Gastrocnemius medialis (tissue), 4 donors: ENCODE results near the gene GRID1.
"Not testable (repeated sequence)": the region's sequence is repeated elsewhere in the genome, so short reads cannot be mapped to it uniquely, and the experiment has no call there.

Experiments used
- POLR2A ChIP-seq, 2 donors: fragments of 450-650 bp; IDR thresholded peaks; one replicate each; pipeline ENCODE4 v1.6.1; 2017; ENCODE audit warnings: antibody characterized with exemption in 2 of 2, mild to moderate bottlenecking in 2 of 2, moderate library complexity in 2 of 2
- TF ChIP-seq, protein P1 (sequence below), 5 experiments: fragments of 450-650 bp in 3 of 5; fragments of 200-600 bp in 2 of 5; sonication (generic) in 2 of 5; IDR thresholded peaks in 4 of 5; conservative IDR thresholded peaks in 1 of 5; 1 replicate in 4 of 5; 2 replicates in 1 of 5; pipeline ENCODE4 v1.5.1; 2016 to 2019; ENCODE audit warnings: antibody characterized with exemption in 5 of 5, mild to moderate bottlenecking in 3 of 5, moderate library complexity in 3 of 5

DNA sequence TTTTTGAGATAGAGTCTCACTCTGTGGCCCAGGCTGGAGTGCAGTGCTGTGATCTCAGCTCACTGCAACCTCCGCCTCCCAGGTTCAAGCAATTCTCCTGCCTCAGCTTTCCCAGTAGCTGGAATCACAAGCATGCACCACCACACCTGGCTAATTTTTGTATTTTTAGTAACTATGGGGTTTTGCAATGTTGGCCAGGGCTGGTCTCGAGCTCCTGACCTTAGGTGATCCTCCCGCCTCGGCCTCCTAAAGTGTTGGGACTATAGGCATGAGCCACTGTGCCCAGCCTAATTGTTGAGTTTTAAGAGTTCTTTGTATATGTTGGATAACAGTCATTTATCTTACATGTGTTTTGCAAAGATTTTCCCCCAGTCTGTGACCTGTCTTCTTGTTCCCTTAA is 667.5 kb downstream of the GRID1 start:
- TF ChIP-seq, protein P1, sequence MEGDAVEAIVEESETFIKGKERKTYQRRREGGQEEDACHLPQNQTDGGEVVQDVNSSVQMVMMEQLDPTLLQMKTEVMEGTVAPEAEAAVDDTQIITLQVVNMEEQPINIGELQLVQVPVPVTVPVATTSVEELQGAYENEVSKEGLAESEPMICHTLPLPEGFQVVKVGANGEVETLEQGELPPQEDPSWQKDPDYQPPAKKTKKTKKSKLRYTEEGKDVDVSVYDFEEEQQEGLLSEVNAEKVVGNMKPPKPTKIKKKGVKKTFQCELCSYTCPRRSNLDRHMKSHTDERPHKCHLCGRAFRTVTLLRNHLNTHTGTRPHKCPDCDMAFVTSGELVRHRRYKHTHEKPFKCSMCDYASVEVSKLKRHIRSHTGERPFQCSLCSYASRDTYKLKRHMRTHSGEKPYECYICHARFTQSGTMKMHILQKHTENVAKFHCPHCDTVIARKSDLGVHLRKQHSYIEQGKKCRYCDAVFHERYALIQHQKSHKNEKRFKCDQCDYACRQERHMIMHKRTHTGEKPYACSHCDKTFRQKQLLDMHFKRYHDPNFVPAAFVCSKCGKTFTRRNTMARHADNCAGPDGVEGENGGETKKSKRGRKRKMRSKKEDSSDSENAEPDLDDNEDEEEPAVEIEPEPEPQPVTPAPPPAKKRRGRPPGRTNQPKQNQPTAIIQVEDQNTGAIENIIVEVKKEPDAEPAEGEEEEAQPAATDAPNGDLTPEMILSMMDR (IDR thresholded peaks at IDR 0.05 in 4 of 5, conservative IDR thresholded peaks at IDR 0.05 in 1 of 5), result not testable (repeated sequence)
- TF ChIP-seq POLR2A (IDR thresholded peaks at IDR 0.05), result not testable (repeated sequence)
